GM19023 (cell line): ENCODE measurements around the gene WLS.
A peak's percentile ranks its signal among the peaks of the same experiment; 100 is the strongest.
"Not testable (repeated sequence)": the region's sequence is repeated elsewhere in the genome, so short reads cannot be mapped to it uniquely, and the experiment has no call there.

Experiments
- ATAC-seq: cut with Tn5 transposase; IDR thresholded peaks from one replicate; pipeline ENCODE4 v1.9.1; 2021; ENCODE audit warnings: mild to moderate bottlenecking, moderate library complexity; ENCODE audit not compliant: unreplicated experiment

The WLS gene

GRCh38 chr1:68168545-68169171, 63.7 kb downstream of the WLS start:
- ATAC-seq: no peak

GRCh38 chr1:68167211-68167610, 65.1 kb downstream of the WLS start:
- no peak for ATAC-seq

- ATAC-seq: no peak
Measured at GRCh38 chr1:68166348-68166747, 66.0 kb downstream of the WLS start.

GRCh38 chr1:68165665-68166064, 66.7 kb downstream of the WLS start:
- ATAC-seq: no peak

GRCh38 chr1:68164918-68165317, 67.4 kb downstream of the WLS start:
- ATAC-seq: no peak

- ATAC-seq: no peak
Measured at GRCh38 chr1:68163220-68163619, 69.1 kb downstream of the WLS start.

- ATAC-seq: no peak
Measured at GRCh38 chr1:68162761-68163160, 69.6 kb downstream of the WLS start.

- not testable (repeated sequence) for ATAC-seq
Measured at GRCh38 chr1:68161672-68162071, 70.7 kb downstream of the WLS start.

- ATAC-seq: peak; percentile 90
Measured at GRCh38 chr1:68160935-68161334, 71.4 kb downstream of the WLS start.

GRCh38 chr1:68160021-68160420, 72.3 kb downstream of the WLS start:
- ATAC-seq: no peak

GRCh38 chr1:68158837-68159236, 73.5 kb downstream of the WLS start:
- ATAC-seq: no peak

GRCh38 chr1:68157416-68157815, 74.9 kb downstream of the WLS start:
- no peak for ATAC-seq

GRCh38 chr1:68151690-68152089, 80.6 kb downstream of the WLS start:
- no peak for ATAC-seq

- ATAC-seq: no peak
Measured at GRCh38 chr1:68149907-68150306, 82.4 kb downstream of the WLS start.

GRCh38 chr1:68149110-68149798, 83.1 kb downstream of the WLS start:
- no peak for ATAC-seq

GRCh38 chr1:68148631-68149030, 83.7 kb downstream of the WLS start:
- no peak for ATAC-seq

- ATAC-seq: no peak
Measured at GRCh38 chr1:68147534-68148171, 84.7 kb downstream of the WLS start.

GRCh38 chr1:68145418-68146126, 86.8 kb downstream of the WLS start:
- no peak for ATAC-seq

- no peak for ATAC-seq
Measured at GRCh38 chr1:68144856-68145255, 87.5 kb downstream of the WLS start.

- ATAC-seq: no peak
Measured at GRCh38 chr1:68143633-68144032, 88.7 kb downstream of the WLS start.

- ATAC-seq: no peak
Measured at GRCh38 chr1:68142461-68142860, 89.9 kb downstream of the WLS start.

GRCh38 chr1:68142036-68142435, 90.3 kb downstream of the WLS start:
- ATAC-seq: no peak
